GM19328 (cell line): Measurements from ENCODE around the gene NEK1.
"Not testable (repeated sequence)": the region's sequence is repeated elsewhere in the genome, so short reads cannot be mapped to it uniquely, and the experiment has no call there.

ENCODE experiments used
- ATAC-seq: cut with Tn5 transposase; IDR thresholded peaks from one replicate; pipeline ENCODE4 v1.9.1; 2021; ENCODE audit warnings: mild to moderate bottlenecking, moderate library complexity; ENCODE audit not compliant: unreplicated experiment

The NEK1 gene

GRCh38 chr4:169601016-169601771, 11.2 kb downstream of the NEK1 start:
- ATAC-seq = no peak

GRCh38 chr4:169594560-169595195, 17.7 kb downstream of the NEK1 start:
- no peak for ATAC-seq

GRCh38 chr4:169593050-169593560, 19.3 kb downstream of the NEK1 start:
- no peak for ATAC-seq

- no peak for ATAC-seq
Measured at GRCh38 chr4:169583563-169583962, 28.8 kb downstream of the NEK1 start.

GRCh38 chr4:169582706-169583105, 29.7 kb downstream of the NEK1 start:
- no peak for ATAC-seq

GRCh38 chr4:169582203-169582602, 30.2 kb downstream of the NEK1 start:
- ATAC-seq = peak; percentile 72

GRCh38 chr4:169573889-169574288, 38.5 kb downstream of the NEK1 start:
- no peak for ATAC-seq

- ATAC-seq = no peak
Measured at GRCh38 chr4:169571435-169571834, 40.9 kb downstream of the NEK1 start.

- ATAC-seq = not testable (repeated sequence)
Measured at GRCh38 chr4:169571012-169571411, 41.4 kb downstream of the NEK1 start.

GRCh38 chr4:169570266-169570665, 42.1 kb downstream of the NEK1 start:
- not testable (repeated sequence) for ATAC-seq

GRCh38 chr4:169569188-169569587, 43.2 kb downstream of the NEK1 start:
- ATAC-seq = not testable (repeated sequence)

- ATAC-seq = no peak
Measured at GRCh38 chr4:169567916-169568315, 44.5 kb downstream of the NEK1 start.

- ATAC-seq = peak; percentile 65
Measured at GRCh38 chr4:169566021-169566818, 46.2 kb downstream of the NEK1 start.

GRCh38 chr4:169565606-169566005, 46.8 kb downstream of the NEK1 start:
- ATAC-seq = no peak

- no peak for ATAC-seq
Measured at GRCh38 chr4:169557061-169557636, 55.2 kb downstream of the NEK1 start.

- not testable (repeated sequence) for ATAC-seq
Measured at GRCh38 chr4:169546548-169546947, 65.8 kb downstream of the NEK1 start.

GRCh38 chr4:169540774-169541173, 71.6 kb downstream of the NEK1 start:
- ATAC-seq = no peak

GRCh38 chr4:169530048-169530447, 82.3 kb downstream of the NEK1 start:
- no peak for ATAC-seq

GRCh38 chr4:169523796-169524195, 88.6 kb downstream of the NEK1 start:
- ATAC-seq = no peak

GRCh38 chr4:169510617-169511016, 101.8 kb downstream of the NEK1 start:
- ATAC-seq = no peak

GRCh38 chr4:169506903-169507302, 105.5 kb downstream of the NEK1 start:
- no peak for ATAC-seq
